HG03469 (cell line): ENCODE data around the gene SMPDL3A.

Experiments
- ATAC-seq: cut with Tn5 transposase; IDR thresholded peaks from one replicate; pipeline ENCODE4 v1.9.1; 2021; ENCODE audit warnings: mild to moderate bottlenecking, moderate library complexity, moderate number of reproducible peaks; ENCODE audit not compliant: unreplicated experiment

Gene SMPDL3A

GRCh38 chr6:122775975-122776374 lies 13.1 kb upstream of the SMPDL3A start:
- ATAC-seq, result no peak

- no peak for ATAC-seq
These were observed 10.8 kb upstream of the SMPDL3A start for GRCh38 chr6:122778302-122778701.

GRCh38 chr6:122778985-122779661 lies 9.9 kb upstream of the SMPDL3A start:
- ATAC-seq, result no peak

GRCh38 chr6:122779667-122780066 lies 9.4 kb upstream of the SMPDL3A start, which contains the start of gene FABP7:
TSS of gene FABP7 (plus strand) at chr6:122779716. CDS start at chr6:122779795, 79 bp downstream.
- no peak for ATAC-seq

- ATAC-seq, result no peak
These were observed 8.9 kb upstream of the SMPDL3A start for GRCh38 chr6:122780114-122780513.

GRCh38 chr6:122781716-122782115 lies 7.3 kb upstream of the SMPDL3A start:
- no peak for ATAC-seq

- ATAC-seq, result no peak
These were observed 5.7 kb upstream of the SMPDL3A start for GRCh38 chr6:122783401-122783800.

- ATAC-seq, result no peak
These were observed 3.2 kb upstream of the SMPDL3A start for GRCh38 chr6:122785891-122786290.

GRCh38 chr6:122787721-122788120 lies 1.3 kb upstream of the SMPDL3A start:
- ATAC-seq, result no peak

GRCh38 chr6:122788208-122788607 lies 850 bp upstream of the SMPDL3A start:
- no peak for ATAC-seq

GRCh38 chr6:122788663-122789181 lies 336 bp upstream of the SMPDL3A start:
- peak; percentile 23 for ATAC-seq

GRCh38 chr6:122790028-122790422 lies 967 bp downstream of the SMPDL3A start:
- ATAC-seq, result no peak

GRCh38 chr6:122790423-122791309 lies 1.6 kb downstream of the SMPDL3A start:
- no peak for ATAC-seq

- ATAC-seq, result no peak
These were observed 2.2 kb downstream of the SMPDL3A start for GRCh38 chr6:122791310-122791679.

- no peak for ATAC-seq
These were observed 3.7 kb downstream of the SMPDL3A start for GRCh38 chr6:122792766-122793165.

- no peak for ATAC-seq
These were observed 8.5 kb downstream of the SMPDL3A start for GRCh38 chr6:122797537-122797936.

GRCh38 chr6:122798099-122798641 lies 9.1 kb downstream of the SMPDL3A start:
- ATAC-seq, result peak; percentile 82

- no peak for ATAC-seq
These were observed 10.2 kb downstream of the SMPDL3A start for GRCh38 chr6:122799140-122799745.

- no peak for ATAC-seq
These were observed 11.0 kb downstream of the SMPDL3A start for GRCh38 chr6:122799916-122800686.

GRCh38 chr6:122800906-122801305 lies 11.8 kb downstream of the SMPDL3A start:
- ATAC-seq, result no peak
